Activated gamma-delta T cell treated with Interleukin-2 at 50 U/mL for 16 hours (primary cell): ENCODE measurements around the gene ARHGAP22.
"Not testable (repeated sequence)": the region's sequence is repeated elsewhere in the genome, so short reads cannot be mapped to it uniquely, and the experiment has no call there.

ENCODE experiments used
- DNase-seq: peaks from one replicate; pipeline ENCODE4 v3.0.0-alpha.2; 2020

ARHGAP22 gene, protein sequence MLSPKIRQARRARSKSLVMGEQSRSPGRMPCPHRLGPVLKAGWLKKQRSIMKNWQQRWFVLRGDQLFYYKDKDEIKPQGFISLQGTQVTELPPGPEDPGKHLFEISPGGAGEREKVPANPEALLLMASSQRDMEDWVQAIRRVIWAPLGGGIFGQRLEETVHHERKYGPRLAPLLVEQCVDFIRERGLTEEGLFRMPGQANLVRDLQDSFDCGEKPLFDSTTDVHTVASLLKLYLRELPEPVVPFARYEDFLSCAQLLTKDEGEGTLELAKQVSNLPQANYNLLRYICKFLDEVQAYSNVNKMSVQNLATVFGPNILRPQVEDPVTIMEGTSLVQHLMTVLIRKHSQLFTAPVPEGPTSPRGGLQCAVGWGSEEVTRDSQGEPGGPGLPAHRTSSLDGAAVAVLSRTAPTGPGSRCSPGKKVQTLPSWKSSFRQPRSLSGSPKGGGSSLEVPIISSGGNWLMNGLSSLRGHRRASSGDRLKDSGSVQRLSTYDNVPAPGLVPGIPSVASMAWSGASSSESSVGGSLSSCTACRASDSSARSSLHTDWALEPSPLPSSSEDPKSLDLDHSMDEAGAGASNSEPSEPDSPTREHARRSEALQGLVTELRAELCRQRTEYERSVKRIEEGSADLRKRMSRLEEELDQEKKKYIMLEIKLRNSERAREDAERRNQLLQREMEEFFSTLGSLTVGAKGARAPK

DNA sequence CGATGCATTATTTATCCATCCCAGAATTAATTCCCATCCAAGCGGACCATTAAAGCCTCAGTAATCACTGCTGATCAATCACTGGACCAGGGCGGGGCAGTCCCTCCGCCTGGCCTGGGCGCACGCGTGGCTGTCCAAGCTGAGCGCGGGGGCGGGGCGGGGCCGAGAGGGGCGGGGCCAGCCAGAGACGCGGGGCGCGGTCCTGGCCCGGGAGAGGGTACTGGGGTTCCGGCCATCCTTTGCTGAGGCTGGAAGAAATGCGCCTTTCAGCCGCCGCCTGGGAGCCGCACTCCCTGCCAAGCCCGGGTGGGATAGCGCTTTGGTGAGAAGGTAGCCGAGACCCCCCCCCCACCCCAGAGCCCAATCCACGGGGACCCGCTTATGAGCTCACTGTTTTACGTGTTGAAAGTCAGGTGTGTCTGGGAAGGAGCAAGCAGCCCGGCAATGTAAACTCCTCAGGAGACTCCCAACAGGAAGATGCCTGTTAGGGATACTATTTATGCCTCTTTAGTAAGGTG lies at the start of gene ARHGAP22:
ARHGAP22 (minus strand) TSS at position 83 of the 518 bp plus-strand sequence. CDS start 277 bp downstream, outside the sequence.
- DNase-seq = no peak

DNA sequence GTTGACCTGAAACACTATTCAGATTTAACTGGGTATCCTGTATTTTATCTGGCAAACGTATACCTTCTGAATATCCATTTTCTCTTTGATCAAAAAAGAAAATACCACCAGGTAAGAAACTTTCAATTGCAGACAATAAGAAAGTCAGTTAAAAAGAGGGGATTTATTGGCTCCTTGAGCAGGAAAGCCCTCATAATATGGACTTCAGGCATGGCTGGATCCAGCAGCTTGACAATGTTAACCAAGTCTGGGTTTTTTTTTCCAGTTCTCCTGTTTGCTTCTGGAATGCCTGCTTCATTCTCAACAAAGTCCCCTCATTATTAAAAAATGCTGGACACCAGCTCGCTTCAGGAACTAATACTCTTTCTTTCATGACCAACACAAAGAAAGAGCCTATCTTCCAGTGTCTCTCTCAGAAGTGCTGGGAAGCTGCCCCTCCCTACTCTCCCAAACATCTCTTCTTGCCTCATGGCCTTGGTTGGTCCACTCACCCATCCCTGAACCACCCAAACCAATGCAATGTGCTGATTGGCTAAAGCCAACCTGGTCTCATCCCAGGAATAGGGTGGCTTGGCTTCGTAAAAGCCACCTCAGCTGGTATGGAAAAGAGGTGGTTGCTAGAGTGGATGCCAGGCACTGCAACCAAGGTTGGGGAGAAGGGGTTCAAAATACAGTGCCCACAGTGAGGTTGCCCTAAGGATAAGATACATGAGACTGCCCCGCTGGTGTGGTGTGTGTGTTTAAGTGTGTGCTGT lies 49.2 kb upstream of the ARHGAP22 start:
- no peak for DNase-seq

DNA sequence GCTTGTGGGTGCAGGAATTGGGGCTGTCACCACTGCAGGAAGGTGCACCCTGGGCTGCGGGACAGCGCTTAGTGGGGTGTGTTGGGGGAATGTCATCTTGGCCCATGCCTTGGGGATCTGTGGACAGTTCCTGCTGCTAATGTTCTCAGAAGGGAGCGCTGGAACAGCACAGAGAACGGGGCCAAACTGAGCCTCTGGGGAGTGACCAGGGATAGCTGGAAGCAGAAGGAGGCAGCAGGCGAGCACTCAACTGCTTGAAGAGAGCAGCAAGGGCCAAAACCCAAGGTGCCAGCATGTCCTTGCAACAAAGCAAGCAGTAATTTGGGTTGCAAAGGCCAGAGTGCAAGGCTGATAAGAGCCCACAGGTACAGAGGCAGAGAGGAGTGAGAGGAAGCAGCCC lies 48.5 kb upstream of the ARHGAP22 start:
- DNase-seq = no peak

DNA sequence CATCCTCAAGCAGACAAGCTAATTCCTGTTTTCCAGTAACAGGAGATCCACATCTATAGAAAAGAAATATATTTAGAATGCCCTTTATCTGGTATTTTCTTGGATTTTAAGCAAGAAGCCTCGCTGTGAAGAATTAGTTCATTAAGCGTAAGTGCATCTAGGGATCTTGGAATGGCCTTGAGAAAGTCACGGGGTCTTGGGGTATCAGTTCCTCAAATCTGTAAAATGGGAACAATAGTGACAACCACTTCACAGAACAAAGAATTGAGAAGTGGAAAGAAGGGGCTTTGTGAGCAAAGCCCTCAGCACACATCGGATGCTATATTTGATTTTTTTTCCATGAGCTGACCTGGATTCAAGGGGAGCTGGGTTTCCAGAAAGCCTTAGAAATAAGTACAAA lies 47.5 kb upstream of the ARHGAP22 start:
- no peak for DNase-seq

DNA sequence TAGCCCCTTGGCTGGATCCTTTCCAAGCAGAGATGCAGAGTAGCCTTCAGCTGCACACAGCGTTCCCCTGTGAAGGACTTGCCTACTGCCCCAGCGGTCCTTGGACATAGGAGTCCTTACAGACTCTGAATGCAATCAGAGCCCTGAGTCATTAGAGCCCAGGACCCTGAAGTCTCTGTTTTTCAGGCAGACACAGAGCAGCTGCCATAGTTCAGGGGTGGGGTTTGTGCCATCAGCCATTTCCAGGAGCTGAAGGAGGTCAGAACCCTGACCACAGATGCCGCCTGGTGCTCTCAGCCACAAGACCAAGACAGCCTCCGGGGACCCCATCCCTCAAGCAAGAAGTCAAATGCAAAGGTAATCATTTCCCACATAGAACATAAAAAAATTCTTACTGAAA lies 47.0 kb upstream of the ARHGAP22 start:
- DNase-seq = no peak

DNA sequence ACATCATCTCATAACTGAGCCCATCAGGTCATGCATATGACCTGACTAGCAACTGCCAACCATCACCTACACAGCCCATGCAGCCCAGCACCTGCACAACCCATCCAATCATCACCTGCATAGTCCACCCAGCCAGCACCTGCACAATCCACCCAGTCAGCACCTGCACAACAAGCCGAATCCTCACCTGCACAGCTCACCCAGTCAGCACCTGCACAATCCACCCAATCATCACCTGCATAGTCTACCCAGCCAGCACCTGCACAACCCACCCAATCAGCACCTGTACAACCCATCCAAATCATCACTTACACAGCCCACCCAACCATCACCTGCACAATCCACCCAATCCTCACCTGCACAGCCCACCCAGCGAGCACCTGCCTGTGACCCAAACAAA lies 46.4 kb upstream of the ARHGAP22 start:
- no peak for DNase-seq

DNA sequence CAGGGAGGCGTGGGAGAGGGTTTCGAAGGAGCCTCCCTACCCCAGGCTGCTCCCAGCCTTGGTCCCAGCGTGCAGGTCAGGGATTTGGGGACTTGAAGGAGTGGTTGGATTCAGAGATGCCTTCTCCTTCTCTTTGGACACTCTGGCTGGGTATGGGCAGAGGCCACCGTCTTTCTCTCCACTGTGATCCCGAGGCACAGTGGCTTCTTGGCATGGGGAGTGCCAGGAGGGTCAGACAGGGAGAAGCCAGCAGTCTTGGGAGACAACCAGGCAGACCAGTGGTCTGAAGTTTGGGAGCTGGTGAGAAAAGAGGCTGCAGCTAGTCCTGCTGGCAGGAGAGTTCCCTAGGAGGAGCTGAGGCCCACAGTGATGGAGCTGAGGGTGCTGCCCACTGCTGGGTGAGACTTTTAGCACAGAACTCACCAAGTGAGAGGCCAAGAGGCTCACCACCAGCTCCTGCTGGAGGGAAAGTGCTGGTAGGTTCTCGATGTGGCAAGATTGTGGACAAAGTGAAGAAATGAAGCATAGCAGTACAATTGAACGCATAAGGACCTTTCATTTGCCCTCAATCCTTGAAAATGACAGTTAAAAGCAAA lies 44.6 kb upstream of the ARHGAP22 start:
- no peak for DNase-seq

DNA sequence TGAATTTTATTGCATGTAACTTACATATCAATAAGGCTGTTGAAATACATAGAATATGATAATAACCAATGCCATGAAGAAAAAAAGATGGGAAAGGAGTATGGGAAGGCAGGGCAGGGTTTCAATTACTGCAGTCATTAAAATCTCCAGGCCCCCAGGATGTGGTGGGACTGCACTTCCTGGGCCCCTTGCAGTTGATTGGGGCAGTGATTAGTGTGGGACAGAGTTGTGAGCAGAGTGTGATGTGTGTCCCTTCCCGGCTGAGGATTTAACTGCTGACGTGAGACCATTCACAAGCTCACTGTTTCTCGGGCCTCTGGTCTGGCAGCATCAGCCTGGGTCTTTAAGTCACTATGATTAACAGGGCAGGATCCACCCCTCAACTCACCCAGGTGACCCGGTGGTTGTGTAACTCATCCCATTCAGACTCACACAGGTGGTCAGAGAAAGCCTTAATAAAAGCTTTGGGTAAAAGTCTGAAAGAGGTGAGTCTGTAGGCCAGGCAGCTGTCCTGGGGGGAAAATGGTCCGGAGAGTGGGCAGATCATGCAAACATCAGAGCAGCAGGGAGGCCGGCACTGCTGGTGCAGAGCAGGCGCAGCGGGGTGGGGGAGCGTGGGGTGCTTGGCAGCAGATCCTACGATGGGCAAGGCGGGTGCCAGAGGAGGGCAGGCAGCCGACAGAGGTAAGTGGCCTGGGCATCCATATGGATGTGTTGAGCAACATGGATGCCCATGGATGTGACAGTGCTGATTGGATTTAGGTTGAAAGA lies 43.5 kb upstream of the ARHGAP22 start:
- DNase-seq = no peak

DNA sequence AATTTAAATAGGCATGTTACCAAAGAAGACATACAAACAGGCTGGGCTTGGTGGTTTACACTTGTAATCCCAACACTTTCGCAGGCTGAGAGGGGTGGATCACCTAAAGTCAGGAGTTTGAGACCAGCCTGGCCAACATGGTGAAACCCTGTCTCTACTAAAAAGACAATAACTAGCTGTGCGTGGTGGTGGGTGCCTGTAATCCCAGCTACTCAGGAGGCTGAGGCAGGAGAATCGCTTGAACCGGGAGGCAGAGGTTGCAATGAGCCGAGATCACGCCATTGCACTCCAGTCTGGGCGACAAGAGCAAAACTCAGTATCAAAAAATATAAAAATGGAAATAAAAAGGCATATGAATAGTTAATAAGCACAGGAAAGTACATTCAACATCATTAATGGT lies 42.2 kb upstream of the ARHGAP22 start:
- not testable (repeated sequence) for DNase-seq

DNA sequence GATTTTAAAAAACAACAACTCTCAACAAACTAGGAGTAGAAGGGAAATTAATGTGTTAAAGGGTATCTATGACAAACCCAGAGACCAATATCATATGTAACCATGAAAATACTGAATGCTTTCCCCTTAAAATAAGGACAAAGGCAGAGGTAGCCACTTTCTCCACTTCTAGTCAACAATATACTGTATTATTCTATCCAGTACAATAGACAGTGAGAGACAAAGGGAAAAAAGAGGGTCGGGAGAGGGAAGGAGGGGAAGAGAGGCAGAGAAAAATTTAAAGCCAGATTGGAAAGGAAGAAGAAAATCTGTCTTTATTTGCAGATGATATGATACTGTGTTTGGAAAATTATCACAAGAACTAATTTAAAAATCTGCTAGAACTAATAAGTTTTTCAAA lies 40.7 kb upstream of the ARHGAP22 start:
- no peak for DNase-seq

DNA sequence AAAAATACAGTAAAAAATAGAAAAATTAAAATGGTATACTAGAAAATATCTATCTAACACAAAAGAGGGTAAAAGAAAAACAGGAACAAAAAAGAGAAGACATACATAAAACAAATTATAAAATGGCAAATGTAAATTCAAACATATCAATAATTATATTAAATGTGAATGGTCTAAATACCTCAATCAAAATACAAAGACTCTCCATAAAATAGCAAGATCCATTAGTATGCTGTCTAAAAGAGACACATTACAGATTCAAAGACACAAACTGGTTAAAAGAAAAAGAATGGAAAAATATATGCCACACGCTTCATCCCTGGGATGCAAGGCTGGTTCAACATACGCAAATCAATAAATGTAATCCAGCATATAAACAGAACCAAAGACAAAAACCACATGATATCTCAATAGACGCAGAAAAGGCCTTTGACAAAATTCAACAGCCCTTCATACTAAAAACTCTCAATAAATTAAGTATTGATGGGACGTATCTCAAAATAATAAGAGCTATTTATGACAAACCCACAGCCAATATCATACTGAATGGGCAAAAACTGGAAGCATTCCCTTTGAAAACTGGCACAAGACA lies 36.3 kb upstream of the ARHGAP22 start:
- not testable (repeated sequence) for DNase-seq

DNA sequence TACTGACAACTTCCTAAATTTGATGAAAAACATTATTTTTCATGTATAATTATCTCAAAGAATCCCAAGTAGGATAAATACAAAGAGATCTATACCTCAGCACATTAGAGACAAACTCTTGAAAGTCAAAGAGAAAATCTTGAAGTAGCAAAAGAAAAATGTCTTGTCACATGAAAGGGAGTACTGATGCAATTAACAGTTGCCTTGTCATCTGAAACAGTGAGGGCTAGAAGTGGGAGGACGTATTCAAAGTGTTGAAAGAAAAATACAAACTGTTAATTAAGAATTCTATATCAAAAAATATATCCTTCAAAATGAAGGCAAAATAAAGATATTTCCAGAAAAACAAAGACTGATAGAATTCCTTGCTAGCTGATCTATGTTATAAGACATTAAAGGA lies 35.5 kb upstream of the ARHGAP22 start:
- DNase-seq = no peak

DNA sequence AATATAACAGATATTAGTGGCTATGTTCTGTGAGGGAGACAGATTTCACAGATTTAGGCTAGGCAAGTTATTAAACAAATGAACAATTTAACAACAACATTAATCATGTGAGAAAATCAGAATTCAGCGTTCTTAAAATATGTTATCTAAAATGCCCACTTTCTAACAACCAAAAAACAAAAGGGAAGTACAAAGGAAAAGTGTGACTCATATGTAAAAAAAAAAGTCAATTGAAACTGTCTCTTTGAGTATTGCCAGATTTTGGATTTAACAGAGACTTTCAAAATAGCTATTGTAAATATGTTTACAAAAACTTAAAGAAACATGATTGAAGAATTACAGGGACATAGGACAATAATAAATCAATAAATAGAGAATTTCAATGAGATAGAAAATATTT lies 34.8 kb upstream of the ARHGAP22 start:
- no peak for DNase-seq

DNA sequence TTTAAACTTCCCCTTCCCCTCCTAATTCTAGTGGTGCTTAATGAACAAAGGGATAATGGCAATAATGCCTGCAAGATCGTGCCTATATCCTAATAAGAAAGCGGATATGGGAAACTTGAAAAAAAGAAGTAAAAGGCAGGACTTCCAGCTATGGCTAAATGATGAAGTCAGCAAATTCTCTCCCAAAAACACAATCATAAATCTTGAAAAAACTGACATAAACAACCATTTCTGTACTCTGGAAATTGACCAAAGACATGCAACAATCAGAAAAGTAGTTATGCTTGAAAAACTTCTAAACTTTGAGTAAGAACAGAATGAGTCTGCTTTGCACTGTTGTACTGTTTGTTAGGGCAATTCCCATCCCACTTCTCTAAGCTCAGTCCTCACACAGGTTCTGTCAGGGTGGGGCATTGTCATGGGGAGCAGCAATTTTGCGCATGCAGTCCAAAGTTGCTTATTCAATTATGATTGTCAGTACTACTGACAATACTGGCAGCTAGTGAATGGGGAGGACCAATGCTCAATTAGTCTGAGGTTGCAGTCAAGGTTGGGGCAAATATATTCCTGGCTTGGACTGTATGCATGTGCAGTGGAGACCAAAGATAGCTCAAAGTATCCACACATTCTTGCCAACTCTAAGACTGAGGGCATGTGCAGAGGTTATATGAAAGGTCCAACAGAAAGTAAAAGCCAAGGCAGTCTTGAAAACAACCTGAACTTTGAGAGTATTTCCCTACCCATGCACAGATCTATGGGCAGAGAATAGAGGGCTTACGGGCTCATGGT lies 34.1 kb upstream of the ARHGAP22 start:
- DNase-seq = no peak

DNA sequence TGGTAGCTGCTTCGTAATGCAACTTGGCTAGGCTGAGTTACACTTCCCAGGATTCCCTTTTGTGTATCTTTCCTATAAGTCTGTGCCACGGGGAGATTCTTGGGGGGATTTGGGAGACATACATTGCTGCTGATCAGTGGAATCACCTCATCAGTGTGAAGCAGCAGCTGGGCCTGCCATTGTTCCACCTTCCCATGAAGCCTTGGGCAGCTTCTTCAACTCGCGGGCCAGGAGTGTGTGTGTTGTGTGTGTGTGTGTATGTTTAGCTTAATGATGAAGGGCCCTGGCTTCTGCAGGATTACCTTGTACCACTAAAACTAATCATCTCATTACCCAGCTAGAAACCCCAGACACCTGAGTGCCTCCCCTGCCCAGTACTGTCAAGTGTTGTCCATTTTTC lies 33.3 kb upstream of the ARHGAP22 start:
- DNase-seq = no peak

DNA sequence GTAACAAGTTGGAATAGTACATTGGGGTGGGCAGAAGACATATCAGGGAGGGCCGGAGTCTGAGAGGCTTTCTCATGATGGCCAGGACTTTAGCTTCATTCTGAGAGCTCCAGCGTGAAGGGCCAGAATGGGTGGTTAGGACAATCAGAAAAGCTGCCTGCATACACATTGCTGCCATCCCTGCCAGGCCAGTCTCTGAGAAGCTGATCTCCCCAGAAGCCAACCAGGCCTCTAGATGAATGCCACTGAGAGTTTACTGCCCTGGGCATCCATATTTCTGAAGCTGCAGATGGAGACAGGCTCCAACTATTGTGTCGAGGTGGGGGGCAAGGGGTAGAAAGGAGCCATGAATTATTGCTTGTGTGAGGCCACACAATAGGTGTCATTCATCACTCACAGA lies 32.0 kb upstream of the ARHGAP22 start:
- DNase-seq = no peak

DNA sequence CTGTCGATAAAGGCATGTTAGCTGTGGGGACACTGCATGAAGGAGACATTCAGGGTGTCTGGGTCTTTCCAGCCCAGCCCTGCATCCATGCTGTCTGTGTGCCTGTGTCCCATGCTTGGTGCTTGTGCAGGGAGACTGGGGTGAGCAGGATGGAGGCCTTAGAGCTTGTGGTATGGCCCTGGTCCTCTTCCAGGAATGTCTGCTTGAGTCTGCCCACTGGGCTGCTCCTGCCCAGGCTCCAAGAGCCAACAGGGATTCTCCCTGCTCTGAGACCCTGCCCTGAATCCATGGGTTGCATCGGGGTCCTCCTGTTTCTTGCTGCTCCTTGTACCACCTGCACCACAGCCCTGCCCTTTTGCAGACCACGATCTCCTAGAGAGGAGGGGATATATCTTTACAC lies 31.4 kb upstream of the ARHGAP22 start:
- no peak for DNase-seq

DNA sequence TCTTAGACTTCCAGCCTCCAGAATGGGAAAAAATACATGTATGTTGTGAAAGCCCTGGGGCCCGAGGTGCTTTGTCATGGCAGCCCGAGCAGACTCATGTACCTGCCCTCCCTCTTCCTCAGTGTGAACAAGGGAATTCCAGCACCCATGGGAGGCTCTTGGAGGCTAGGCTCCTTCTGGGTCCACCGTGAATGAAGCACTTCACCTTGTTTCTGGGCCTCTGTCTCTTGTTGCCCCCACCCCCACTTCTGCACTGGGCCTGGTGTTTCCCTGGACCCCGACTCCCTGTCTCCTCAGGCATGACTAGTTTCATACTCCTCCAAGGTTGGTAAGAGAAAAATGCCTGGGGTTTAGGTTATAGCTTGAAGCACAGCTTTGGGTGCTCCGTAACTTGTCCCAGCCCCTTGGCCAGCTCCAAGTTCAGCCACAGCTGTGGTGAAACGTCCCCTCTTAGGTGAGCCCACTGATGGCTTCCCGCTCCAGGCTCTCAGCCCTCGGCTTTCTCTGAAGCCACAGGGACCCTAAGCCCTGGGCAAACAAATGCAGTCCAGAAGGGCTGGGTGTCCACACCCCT lies 30.2 kb upstream of the ARHGAP22 start:
- DNase-seq = no peak

DNA sequence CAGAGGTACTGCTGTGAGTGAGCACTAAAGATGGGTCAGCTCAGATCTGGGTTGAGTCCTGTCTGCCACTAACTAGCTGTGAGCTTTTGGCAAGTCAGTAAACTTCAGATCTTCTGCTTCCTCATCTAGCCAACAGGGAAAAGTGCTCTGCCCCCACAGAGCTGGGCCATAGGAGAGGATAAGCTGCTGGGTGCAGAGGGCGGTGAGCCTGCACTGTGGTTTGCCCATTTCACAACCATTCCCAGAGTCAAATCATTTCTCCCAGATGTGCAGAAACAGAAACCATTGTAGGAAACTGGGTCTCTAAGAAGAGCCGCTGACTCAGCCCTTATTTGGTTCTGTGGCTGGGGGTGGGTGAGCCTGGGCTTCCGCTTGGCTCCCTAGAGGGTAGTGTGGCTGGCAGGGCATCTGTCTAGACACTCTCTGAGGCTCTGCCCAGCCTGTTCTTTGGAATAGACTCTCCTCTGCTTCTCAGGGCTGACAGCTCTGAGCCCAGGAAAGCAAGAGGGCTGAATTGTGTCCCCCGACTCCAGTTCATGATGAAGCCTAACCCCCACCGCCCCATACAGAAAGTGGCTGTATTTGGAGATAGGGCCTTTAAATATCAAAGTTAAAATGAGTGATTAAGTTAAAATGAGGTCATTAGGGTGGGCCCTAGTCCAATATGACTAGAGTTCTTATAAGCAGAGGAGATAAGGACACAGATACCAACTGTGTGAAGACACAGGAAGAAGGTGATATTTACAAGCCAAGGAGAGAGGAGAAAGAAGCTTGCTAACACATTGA lies 29.5 kb upstream of the ARHGAP22 start:
- peak; percentile 55 for DNase-seq
